ENCODE data around the gene MDN1. TPM values are rescaled to one million over a fixed set of nuclear protein-coding genes. Genes with fewer than 3 reads are reported as not detected.

Gene MDN1
- total RNA-seq, 1 experiment from 2014 or later = 53.6 TPM

DNA sequence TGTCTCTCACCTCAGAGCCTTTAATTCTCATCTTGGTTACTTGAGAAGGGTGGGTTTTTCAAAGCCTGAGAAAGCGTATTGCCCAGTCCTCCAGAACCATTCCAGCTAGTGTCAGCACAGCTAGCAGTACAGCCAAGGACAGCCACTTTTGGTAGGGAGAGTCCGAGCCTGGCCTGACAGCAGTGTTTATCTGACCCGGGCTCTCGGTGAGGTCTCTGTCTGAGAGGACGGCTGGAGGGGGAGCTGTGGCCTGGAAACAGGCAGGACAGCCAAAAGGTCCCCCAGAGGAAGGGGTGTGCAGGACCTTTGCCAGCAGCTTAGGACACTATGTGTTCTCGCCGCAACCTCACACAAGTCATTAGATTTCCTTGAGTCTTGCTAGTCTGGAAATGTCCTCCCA, 219.9 kb downstream of the MDN1 start:
- ChIA-PET RAD21 (ENCODE audit: low non-redundant PET in 1 of 2, low total read pairs in 2 of 2, uncharacterized antibody in 2 of 2, unreplicated experiment in 2 of 2) (no interaction called here), CTCF (no interaction called here), POLR2A (no interaction called here)
- no peaks in the 10 kb centered on the region for H3K27me3 ChIP-seq (ENCODE audit: insufficient read depth, low read length)
- H2AFZ ChIP-seq (ENCODE audit: low read depth, low read length, poor library complexity, severe bottlenecking) = no peak overlapping the region
- H3K36me3 ChIP-seq (ENCODE audit: control insufficient read depth in 1 of 2, insufficient read depth in 2 of 2, low read length in 2 of 2) = no peaks in the 10 kb centered on the region
- BruUV-seq (replicated peaks) = no TSS peak
- no peak overlapping the region for H3K4me2 ChIP-seq (ENCODE audit: low read length)
- H4K20me1 ChIP-seq (ENCODE audit: insufficient read depth) = no peaks in the 10 kb centered on the region
- no peaks in the 10 kb centered on the region for H3K4me1 ChIP-seq (ENCODE audit: control insufficient read depth in 1 of 2, insufficient read depth in 2 of 2, low read length in 2 of 2)
- no peak overlapping the region for H3K9ac ChIP-seq (ENCODE audit: low read length)
- H3K9me3 ChIP-seq (ENCODE audit: control insufficient read depth in 1 of 2, insufficient read depth in 1 of 2, low read depth in 1 of 2, low read length in 2 of 2) = no peaks in the 10 kb centered on the region
- intact Hi-C loops (cut with micrococcal nuclease) = no loop called here
- no peaks in the 10 kb centered on the region for H3K79me2 ChIP-seq (ENCODE audit: insufficient read depth, low read length)
- ATAC-seq = no peak
- H3K27ac ChIP-seq (ENCODE audit: low read depth, low read length) = no peak overlapping the region
- TF ChIP-seq, protein P1, sequence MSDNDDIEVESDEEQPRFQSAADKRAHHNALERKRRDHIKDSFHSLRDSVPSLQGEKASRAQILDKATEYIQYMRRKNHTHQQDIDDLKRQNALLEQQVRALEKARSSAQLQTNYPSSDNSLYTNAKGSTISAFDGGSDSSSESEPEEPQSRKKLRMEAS (IDR thresholded peaks at IDR 0.05) = no peak
- TF ChIP-seq EZH2 (IDR thresholded peaks at IDR 0.05) (no peak), POLR2AphosphoS5 (IDR thresholded peaks at IDR 0.05; ENCODE audit: low read depth, low read length) (no peak), EZH2phosphoT487 (IDR thresholded peaks at IDR 0.05; ENCODE audit: borderline replicate concordance) (no peak), ZNF274 (IDR thresholded peaks at IDR 0.05; ENCODE audit: low read depth, low read length) (no peak), SIN3A (IDR thresholded peaks at IDR 0.05; ENCODE audit: low read depth) (no peak)
- TF ChIP-seq, protein P2, sequence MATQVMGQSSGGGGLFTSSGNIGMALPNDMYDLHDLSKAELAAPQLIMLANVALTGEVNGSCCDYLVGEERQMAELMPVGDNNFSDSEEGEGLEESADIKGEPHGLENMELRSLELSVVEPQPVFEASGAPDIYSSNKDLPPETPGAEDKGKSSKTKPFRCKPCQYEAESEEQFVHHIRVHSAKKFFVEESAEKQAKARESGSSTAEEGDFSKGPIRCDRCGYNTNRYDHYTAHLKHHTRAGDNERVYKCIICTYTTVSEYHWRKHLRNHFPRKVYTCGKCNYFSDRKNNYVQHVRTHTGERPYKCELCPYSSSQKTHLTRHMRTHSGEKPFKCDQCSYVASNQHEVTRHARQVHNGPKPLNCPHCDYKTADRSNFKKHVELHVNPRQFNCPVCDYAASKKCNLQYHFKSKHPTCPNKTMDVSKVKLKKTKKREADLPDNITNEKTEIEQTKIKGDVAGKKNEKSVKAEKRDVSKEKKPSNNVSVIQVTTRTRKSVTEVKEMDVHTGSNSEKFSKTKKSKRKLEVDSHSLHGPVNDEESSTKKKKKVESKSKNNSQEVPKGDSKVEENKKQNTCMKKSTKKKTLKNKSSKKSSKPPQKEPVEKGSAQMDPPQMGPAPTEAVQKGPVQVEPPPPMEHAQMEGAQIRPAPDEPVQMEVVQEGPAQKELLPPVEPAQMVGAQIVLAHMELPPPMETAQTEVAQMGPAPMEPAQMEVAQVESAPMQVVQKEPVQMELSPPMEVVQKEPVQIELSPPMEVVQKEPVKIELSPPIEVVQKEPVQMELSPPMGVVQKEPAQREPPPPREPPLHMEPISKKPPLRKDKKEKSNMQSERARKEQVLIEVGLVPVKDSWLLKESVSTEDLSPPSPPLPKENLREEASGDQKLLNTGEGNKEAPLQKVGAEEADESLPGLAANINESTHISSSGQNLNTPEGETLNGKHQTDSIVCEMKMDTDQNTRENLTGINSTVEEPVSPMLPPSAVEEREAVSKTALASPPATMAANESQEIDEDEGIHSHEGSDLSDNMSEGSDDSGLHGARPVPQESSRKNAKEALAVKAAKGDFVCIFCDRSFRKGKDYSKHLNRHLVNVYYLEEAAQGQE (IDR thresholded peaks at IDR 0.05; ENCODE audit: low read depth) = no peak
- no peak overlapping the region for H3K4me3 ChIP-seq (replicated peaks in 1 of 2; ENCODE audit: low read depth in 1 of 2, low read length in 2 of 2)
- no peak for DNase-seq (ENCODE audit: low read depth, low spot score)
- H3K9me2 ChIP-seq (ENCODE audit: insufficient read depth) = no peaks in the 10 kb centered on the region
